T-helper 22 cell (primary cell): Measurements from ENCODE around the gene PCNX3.

Source experiments
- DNase-seq: peaks from one replicate; pipeline ENCODE4 v3.0.0-alpha.2; 2020; ENCODE audit warnings: low read depth

Gene PCNX3

GRCh38 chr11:65599216-65599954, 16.2 kb upstream of the PCNX3 start:
- DNase-seq: no peak

- no peak for DNase-seq
These were observed 15.7 kb upstream of the PCNX3 start for GRCh38 chr11:65599955-65600246.

DNA sequence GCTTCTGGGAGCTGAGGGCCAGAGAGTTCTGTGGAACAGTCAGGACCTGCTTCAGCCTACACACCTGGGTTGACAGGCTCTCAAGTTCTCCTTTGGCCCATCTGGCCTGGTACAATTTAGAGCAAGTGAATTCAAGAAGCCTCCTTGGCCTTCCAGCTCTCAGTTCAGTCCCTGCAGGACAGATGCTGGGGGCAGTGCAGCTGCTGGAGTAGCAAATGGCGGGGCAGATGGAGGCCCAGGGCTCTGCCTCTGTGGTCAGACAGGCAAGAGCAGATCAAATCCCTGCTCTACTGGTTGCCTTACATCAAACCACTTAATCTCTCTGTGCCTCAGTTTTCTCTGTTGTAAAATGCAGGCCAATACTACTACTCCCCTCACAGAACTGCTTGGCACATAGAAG, 11.3 kb upstream of the PCNX3 start:
- no peak for DNase-seq

DNA sequence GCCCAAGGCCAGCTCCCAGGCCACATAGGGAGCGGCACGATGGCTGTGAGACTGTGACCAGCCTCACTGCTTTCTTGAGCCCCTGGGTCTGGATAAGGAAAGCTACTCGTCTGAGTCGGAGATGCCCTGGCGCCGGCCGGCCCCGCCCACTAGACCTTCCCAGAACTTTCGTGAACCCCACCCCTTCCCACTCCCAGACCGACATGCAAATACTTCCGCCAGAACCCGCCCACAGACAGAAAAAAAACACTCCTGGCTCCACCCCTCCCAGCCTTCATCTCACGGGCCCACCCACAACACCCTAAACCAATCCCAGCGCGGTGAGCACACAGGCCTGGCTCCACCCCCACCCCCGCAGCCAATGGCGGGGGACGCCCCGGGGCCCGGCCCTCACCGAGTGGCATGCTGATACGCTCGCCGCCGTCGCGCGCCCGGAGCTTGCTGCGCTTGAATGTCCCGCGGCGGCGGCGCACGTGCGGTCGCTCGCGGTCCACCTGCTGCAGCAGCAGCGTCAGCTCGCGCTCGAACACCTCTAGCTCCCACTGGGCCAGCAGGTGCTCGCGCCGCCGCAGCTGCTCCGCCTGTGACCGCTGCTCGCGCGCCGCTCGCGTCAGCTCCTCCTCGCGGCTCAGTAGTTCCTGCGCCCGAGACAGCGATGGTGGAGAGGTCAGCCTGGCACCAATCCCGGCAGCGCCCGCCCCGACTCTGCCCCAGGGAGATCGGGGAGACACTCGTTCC, 8.5 kb upstream of the PCNX3 start:
- no peak for DNase-seq

GRCh38 chr11:65607614-65608426, 7.8 kb upstream of the PCNX3 start:
- no peak for DNase-seq

DNA sequence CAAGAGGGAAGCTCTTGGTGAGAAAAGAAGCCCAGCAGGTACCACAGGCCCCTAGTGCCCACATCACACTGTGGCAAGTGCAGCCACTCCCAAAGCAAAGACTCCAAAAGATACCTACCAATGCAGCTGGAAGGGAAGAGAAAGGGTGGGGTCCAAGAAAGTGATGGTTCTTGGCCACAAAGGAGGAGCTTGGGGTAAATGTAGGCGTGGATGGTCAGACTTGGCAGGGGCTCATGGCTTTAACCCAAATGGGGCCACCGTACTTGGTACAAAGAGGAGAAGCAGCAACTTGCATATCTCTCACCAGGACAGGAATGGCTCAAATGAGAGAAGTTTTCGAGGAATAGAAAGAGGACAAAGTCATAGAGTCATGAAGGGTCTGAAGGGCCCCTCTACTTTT, 6.3 kb upstream of the PCNX3 start:
- no peak for DNase-seq

DNA sequence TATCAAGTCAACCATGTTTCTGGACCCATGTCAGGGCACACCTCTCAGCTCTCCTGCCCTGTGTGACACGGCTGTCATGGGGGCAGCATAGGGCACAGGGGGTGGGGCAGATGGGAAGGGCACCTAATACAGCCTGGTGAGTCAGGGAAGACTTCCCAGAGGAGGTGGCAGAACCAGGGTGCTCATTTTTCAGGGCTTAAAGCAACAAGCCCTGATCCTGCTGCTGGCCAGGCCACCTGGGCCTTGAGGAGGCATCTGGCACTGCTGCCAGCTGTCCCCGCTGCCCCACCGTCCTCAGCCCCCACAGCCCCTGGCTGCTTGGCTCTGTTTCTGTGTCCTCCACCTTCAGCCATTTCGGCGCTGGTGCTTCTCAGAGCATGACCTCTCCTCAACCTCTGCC, 5.9 kb upstream of the PCNX3 start:
- DNase-seq: no peak

- DNase-seq: no peak
These were observed 5.2 kb upstream of the PCNX3 start for GRCh38 chr11:65610404-65610803.

GRCh38 chr11:65611028-65611757, 4.4 kb upstream of the PCNX3 start:
- no peak for DNase-seq

DNA sequence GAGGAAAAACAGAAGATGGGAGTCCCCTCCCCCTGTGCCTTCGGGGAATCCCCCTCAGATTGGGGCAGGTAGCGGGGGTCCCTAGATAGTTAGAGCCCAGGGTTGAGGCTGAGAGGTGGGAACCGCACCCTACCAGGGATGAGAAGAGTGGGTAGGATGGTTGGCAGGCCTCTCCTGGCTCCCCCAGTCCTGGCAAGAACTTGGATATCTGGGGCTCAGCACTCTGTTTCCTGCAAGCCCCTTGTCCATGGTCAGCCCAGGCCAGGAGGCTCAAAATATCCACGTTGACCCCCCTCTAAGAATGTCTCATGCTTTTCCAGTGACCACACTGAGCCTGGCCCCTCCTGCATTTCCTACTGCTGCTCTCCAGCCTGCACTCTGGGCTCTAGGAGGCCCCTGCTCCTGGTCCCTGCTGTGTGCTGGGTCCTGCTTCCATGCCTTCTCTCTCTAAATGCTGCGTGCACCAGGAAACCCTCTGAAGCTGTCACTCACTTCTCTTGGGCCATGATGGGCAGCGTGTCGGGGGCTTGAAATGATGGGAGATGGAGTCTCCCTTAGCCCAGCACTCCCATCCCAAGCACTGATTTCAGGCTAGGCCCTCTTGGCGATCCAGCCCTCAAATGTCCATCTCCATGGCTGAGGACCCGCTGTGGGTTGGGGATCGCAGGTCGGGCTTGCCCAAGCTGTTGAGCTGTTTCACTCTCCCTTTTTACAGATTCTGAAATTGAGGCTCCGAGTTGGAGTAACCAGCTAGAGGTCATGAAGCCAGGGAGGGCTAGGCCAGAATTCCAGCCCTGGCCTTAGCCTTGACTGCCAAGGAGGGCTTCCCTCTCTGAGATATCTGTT, 3.6 kb upstream of the PCNX3 start:
- no peak for DNase-seq

GRCh38 chr11:65612691-65613090, 2.9 kb upstream of the PCNX3 start:
- DNase-seq: no peak

DNA sequence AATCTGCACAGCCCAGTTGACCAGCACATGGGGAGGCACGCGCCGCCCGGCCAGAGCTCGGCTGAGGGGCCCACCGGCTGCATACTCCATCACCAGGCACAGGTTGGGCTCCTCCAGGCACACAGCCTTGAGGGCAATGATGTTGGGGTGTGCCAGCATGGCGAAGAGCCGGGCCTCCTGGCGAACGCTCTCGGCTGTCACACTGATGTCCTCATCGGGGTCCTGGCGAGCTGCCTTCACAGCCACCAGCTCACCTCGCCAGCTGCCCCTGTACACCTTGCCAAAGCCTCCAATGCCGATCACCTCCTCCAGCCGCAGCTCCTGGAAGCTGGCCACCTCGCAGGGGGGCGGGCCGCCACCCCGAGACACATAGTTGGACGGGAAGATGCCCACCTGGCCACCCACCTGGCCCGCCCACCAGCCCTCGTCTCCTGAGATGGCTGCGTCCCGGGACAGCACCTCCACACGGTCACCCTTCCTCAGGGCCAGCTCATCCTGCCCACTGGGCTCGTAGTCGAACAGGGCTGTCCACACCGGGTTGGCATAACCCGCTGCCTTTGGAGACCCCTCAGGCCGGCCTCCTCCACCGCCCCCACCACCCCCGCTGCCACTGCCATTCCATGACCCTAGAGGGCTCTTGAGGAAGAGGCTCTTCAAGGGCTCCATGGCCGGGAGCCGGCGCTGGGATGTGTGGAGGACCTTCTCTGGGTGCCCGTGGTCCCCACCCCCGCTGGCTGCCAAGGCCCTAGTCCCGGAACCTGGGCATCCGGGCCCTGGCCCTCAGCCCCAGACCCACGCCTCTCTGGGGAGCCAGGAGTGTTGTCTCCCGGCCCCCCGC, 2.3 kb upstream of the PCNX3 start:
- DNase-seq: no peak

- DNase-seq: no peak
These were observed 486 bp downstream of the PCNX3 start for GRCh38 chr11:65615950-65616574.

GRCh38 chr11:65616575-65617001, 1.0 kb downstream of the PCNX3 start:
- no peak for DNase-seq

DNA sequence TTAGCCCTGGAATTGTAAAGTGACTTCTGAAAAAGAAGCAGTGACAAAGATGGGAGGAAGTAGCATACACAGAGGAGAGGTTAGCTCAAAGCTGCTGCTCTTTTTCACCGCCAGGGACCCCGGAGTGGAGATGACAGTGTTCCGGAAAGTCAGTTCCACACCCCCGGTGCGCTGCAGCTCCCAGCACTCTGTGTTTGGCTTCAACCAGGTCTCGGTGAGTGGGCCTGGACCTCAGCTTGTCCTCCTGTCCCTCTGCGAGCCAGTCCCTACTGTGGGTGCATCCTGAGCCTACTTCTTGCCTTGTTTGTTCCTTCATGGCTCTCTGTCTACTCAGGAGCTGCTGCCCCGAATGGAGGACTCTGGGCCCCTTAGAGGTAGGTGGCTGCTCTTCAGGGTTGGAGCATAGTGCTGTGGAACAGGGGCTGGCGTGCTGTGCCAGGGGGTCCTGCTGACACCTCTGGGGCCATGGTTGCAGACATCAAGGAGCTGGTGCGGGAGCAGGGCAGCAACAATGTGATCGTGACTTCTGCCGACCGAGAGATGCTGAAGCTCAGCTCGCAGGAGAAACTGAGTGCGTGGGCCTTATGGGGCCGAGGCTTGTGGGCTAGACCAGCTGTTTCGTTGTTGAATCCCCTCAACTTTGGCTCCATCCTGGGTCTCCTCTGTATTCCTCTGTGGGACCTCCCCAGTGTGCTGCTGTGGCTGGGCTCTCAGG, 1.7 kb downstream of the PCNX3 start:
- no peak for DNase-seq

- no peak for DNase-seq
These were observed 2.6 kb downstream of the PCNX3 start for GRCh38 chr11:65617990-65618751.

GRCh38 chr11:65618763-65619162, 3.2 kb downstream of the PCNX3 start:
- DNase-seq: no peak

DNA sequence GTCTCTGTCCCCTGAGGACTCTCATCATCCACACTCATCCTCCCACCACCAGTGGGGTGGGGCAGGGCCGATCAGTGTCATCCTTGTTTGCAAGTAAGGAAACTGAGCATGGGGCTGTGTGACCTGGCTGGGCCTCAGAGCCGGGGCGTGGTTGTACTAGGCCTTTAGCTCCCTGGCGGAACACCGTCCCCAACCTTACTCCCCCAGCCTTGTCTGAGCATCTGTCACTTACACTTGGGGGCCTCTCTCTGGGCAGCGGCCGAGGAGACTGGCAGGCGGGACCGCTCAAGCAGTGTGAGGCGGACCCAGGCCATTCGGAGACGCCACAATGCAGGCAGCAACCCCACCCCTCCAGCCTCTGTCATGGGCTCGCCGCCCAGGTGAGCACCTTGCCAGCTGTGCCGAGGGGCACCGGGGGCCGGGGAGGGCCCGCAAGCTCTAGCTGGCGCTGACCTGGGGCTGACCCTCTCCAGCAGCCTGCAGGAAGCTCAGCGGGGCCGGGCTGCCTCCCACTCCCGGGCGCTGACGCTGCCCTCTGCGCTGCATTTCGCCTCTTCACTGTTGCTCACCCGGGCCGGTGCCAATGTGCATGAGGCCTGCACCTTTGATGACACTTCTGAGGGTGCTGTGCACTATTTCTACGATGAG, 3.8 kb downstream of the PCNX3 start:
- DNase-seq: no peak
